HepG2 (cell line): Measurements from ENCODE around the gene OR1L8. TPM values are rescaled to one million over a fixed set of nuclear protein-coding genes. Genes with fewer than 3 reads are reported as not detected.

ENCODE experiments used
- ATAC-seq: fragments of 200-7000 bp; cut with Tn5 transposase; 3 replicates; pipeline ENCODE4 v1.9.1; 2020; ENCODE audit warnings: mild to moderate bottlenecking, moderate library complexity
- BruUV-seq: library from RNA; stranded (reverse); fragments of 400-500 nt; replicated peaks from 2 replicates; lab custom pipeline; 2021; lab: Mats Ljungman, UMichigan
- CTCF ChIA-PET: fragments of 300-600 bp; formaldehyde crosslinking; extraction: SDS; loops from one replicate; lab custom pipeline; 2021; ENCODE audit warnings: low total read pairs, inconsistent platforms, low intra/inter-chr PET ratio; lab: Yijun Ruan, JAX
- POLR2A ChIA-PET: fragments of 350-600 bp; sonication (Branson Sonifier 250); formaldehyde crosslinking; loops from one replicate; lab custom pipeline; 2020; ENCODE audit warnings: antibody characterized with exemption, inconsistent platforms; lab: Yijun Ruan, JAX
- DNase-seq: peaks from one replicate; pipeline ENCODE4 v3.0.0-alpha.2; 2015; ENCODE audit warnings: low spot score
- FAIRE-seq: peaks from 3 replicates; lab custom pipeline; 2011; peaks lifted over from hg19 to GRCh38; lab: Jason Lieb, UNC
- H2AFZ ChIP-seq: one replicate; pipeline ENCODE4 v1.6.1; 2011; ENCODE audit warnings: low read length, inconsistent platforms
- H3K27ac ChIP-seq: fragments of 300-600 bp; 3 replicates; pipeline ENCODE4 v1.8.0; 2011; ENCODE audit warnings: mixed run types, mild to moderate bottlenecking, mixed read lengths, low read length, inconsistent platforms; ENCODE audit not compliant: insufficient read depth; ENCODE audit errors: extremely low read length
- H3K27me3 ChIP-seq, 2 experiments: fragments of 200-600 bp in 1 of 2; 2 replicates in 1 of 2; 3 replicates in 1 of 2; pipeline versions ENCODE4 v1.6.0 to v1.8.0; 2011; ENCODE audit warnings: low read length in 2 of 2, mild to moderate bottlenecking in 2 of 2, moderate library complexity in 2 of 2, inconsistent platforms in 1 of 2; ENCODE audit not compliant: insufficient read depth in 2 of 2, control insufficient read depth in 1 of 2
- H3K36me3 ChIP-seq, 2 experiments: fragments of 200-600 bp in 1 of 2; replicated peaks in 1 of 2; 2 replicates in 1 of 2; 3 replicates in 1 of 2; pipeline versions ENCODE4 v1.5.1 to v1.8.0; 2011; ENCODE audit warnings: low read length in 2 of 2, inconsistent platforms in 1 of 2; ENCODE audit not compliant: insufficient read depth in 2 of 2, control insufficient read depth in 1 of 2
- H3K4me1 ChIP-seq: 2 replicates; pipeline ENCODE4 v1.5.1; 2012; ENCODE audit warnings: low read length, inconsistent platforms; ENCODE audit not compliant: insufficient read depth
- H3K4me2 ChIP-seq: 2 replicates; pipeline ENCODE4 v1.6.0; 2011; ENCODE audit warnings: low read depth, low read length, inconsistent platforms
- H3K4me3 ChIP-seq, 3 experiments: fragments of 200-600 bp in 1 of 3; sonication (generic), shearing (Covaris generic) in 1 of 3; replicated peaks in 1 of 3; 2 replicates each; pipeline ENCODE4 v1.5.1; 2011 to 2016; ENCODE audit warnings: low read length in 3 of 3, inconsistent platforms in 2 of 3, low read depth in 2 of 3, mild to moderate bottlenecking in 2 of 3, control low read depth in 1 of 3, mixed read lengths in 1 of 3; ENCODE audit not compliant: insufficient read depth in 1 of 3
- H3K79me2 ChIP-seq: one replicate; pipeline ENCODE4 v1.6.1; 2011; ENCODE audit warnings: low read length, inconsistent platforms; ENCODE audit not compliant: insufficient read depth
- H3K9ac ChIP-seq: 2 replicates; pipeline ENCODE4 v1.6.0; 2011; ENCODE audit warnings: mild to moderate bottlenecking, low read depth, low read length, inconsistent platforms; ENCODE audit not compliant: insufficient read depth
- H3K9me3 ChIP-seq: 2 replicates; pipeline ENCODE4 v1.5.1; 2012; ENCODE audit warnings: mild to moderate bottlenecking, low read length
- H4K20me1 ChIP-seq: 2 replicates; pipeline ENCODE4 v1.6.0; 2011; ENCODE audit warnings: inconsistent platforms, mild to moderate bottlenecking, low read length, moderate library complexity; ENCODE audit not compliant: insufficient read depth
- CSRNP2 ChIP-seq: sonication (generic); formaldehyde crosslinking; conservative IDR thresholded peaks from 2 replicates; pipeline ENCODE4 v1.8.0; 2022; ENCODE audit warnings: low read depth, missing genetic modification reagents
- KDM6A ChIP-seq: IDR thresholded peaks from 2 replicates; pipeline ENCODE4 v1.6.1; 2016; ENCODE audit warnings: low read depth
- LCORL ChIP-seq, 2 experiments: fragments of 450-650 bp in 1 of 2; sonication (generic) in 1 of 2; formaldehyde crosslinking in 1 of 2; IDR thresholded peaks; 2 replicates each; pipeline versions ENCODE4 v1.5.0 to v1.6.1; 2017 to 2020; ENCODE audit warnings: antibody characterized with exemption in 1 of 2, missing genetic modification reagents in 1 of 2
- SMARCC2 ChIP-seq: fragments of 450-650 bp; IDR thresholded peaks from 2 replicates; pipeline ENCODE4 v1.6.1; 2017; ENCODE audit warnings: antibody characterized with exemption, mild to moderate bottlenecking
- ZNF180 ChIP-seq: sonication (generic); formaldehyde crosslinking; IDR thresholded peaks from 2 replicates; pipeline ENCODE4 v1.4.0; 2020; ENCODE audit warnings: low read depth, missing genetic modification reagents, borderline replicate concordance
- ZNF337 ChIP-seq: sonication (generic); formaldehyde crosslinking; IDR thresholded peaks from 2 replicates; pipeline ENCODE4 v1.5.1; 2020; ENCODE audit warnings: missing genetic modification reagents, low read depth, mild to moderate bottlenecking, borderline replicate concordance
- ZNF33A ChIP-seq: sonication (generic); formaldehyde crosslinking; IDR thresholded peaks from 2 replicates; pipeline ENCODE4 v1.5.1; 2020; ENCODE audit warnings: missing genetic modification reagents, mild to moderate bottlenecking, moderate library complexity, borderline replicate concordance
- ZNF382 ChIP-seq: sonication (generic); formaldehyde crosslinking; IDR thresholded peaks from 2 replicates; pipeline ENCODE4 v1.5.0; 2020; ENCODE audit warnings: missing genetic modification reagents, mild to moderate bottlenecking, borderline replicate concordance
- ZNF598 ChIP-seq: sonication (generic); formaldehyde crosslinking; IDR thresholded peaks from 2 replicates; pipeline ENCODE4 v1.5.1; 2020; ENCODE audit warnings: mild to moderate bottlenecking, missing genetic modification reagents, borderline replicate concordance
- ZNF792 ChIP-seq: IDR thresholded peaks from 2 replicates; pipeline ENCODE4 v1.6.1; 2016
- WGBS: methylation state at CpG from one replicate; pipeline ENCODE4 v1.1.6; 2017; ENCODE audit warnings: low lambda C conversion rate; 5-methylcytosine and 5-hydroxymethylcytosine counted together
- in situ Hi-C: cut with HindIII; loops from 2 replicates; pipeline ENCODE4 v1.10.0; 2017; ENCODE audit warnings: low pct_unique_long_range_greater_than_20kb; ENCODE audit not compliant: extremely low pct_ligation_motif_present
- intact Hi-C: fragments of 100-400 bp; cut with micrococcal nuclease; formaldehyde crosslinking; loops from one replicate; pipeline ENCODE4 v1.10.0; 2022; ENCODE audit not compliant: unreplicated experiment
- polyA plus RNA-seq, 8 experiments: library from polyadenylated mRNA; depleted of rRNA in 3 of 8; stranded (reverse) in 7 of 8; unstranded in 1 of 8; fragments of >200 nt; fragmentation: Illumina TruSeq in 4 of 8; extraction: Trizol in 4 of 8; gene quantifications; 2 replicates each; pipeline versions ENCODE4 v1.2.1 to v1.2.3, GENCODE V29; 2011 to 2016; ENCODE audit warnings: low read depth in 4 of 8, missing spikeins in 1 of 8, mixed read lengths in 1 of 8; ENCODE audit not compliant: insufficient read depth in 1 of 8
- total RNA-seq, 5 experiments: library from RNA; depleted of rRNA; stranded (reverse); fragments of >200 nt; fragmentation: Illumina TruSeq; extraction: Trizol; gene quantifications; 2 replicates each; pipeline ENCODE4 v1.2.3, GENCODE V29; 2016; ENCODE audit warnings: low read depth in 1 of 5

OR1L8 gene
- total and polyA plus RNA-seq, 2 of the 13 experiments (the other 11 are each of a cell fraction or from before 2014, with no cell fraction given): not detected

GRCh38 chr9:122561446-122561845 lies 21.7 kb downstream of the OR1L8 start (continued):
- no peak for TF ChIP-seq ZNF598 (CRISPR knock-in tag)
- no peak for TF ChIP-seq SMARCC2
- TF ChIP-seq CSRNP2 (CRISPR knock-in tag): no peak
- TF ChIP-seq LCORL (IDR thresholded peaks at IDR 0.05): no peak
- TF ChIP-seq LCORL (CRISPR knock-in tag; IDR thresholded peaks at IDR 0.05): no peak
- TF ChIP-seq ZNF337: no peak
- TF ChIP-seq ZNF180: no peak

GRCh38 chr9:122552812-122553211 lies 30.4 kb downstream of the OR1L8 start, which contains the start of gene OR1N2:
Gene OR1N2, plus strand, starts transcription at chr9:122553112. Its CDS starts 100 bp downstream, at chr9:122553212.
- TF ChIP-seq KDM6A (no peak), ZNF792 (CRISPR knock-in tag) (no peak), ZNF33A (CRISPR knock-in tag) (no peak), ZNF382 (CRISPR knock-in tag) (no peak)
- POLR2A ChIA-PET: no interaction called here
- Histone ChIP-seq H3K79me2 (no peaks in the 10 kb centered on the region), H3K4me2 (no peak within 1 kb of the TSS), H3K9me3 (no peaks in the 10 kb centered on the region), H4K20me1 (no peaks in the 10 kb centered on the region), H3K9ac (no peak within 1 kb of the TSS), H3K27ac (no peak within 1 kb of the TSS), H3K4me3 (no peak within 1 kb of the TSS), H3K4me1 (no peaks in the 10 kb centered on the region), H2AFZ (no peak within 1 kb of the TSS), H3K36me3 (no peaks in the 10 kb centered on the region), H3K27me3 (no peaks in the 10 kb centered on the region; a peak in 1 of 5 replicates)
- FAIRE-seq (no peak), ATAC-seq (no peak), DNase-seq (no peak)
- intact Hi-C loops: no loop called here
- CTCF ChIA-PET: no interaction called here
- in situ Hi-C loops: no loop called here
- BruUV-seq: no TSS peak
- 21% methylated on average over 2 of the region's 2 CpGs for WGBS
